Kidney epithelial cell (primary cell): ENCODE data around the gene LRRC3B. TPM values are rescaled to one million over a fixed set of nuclear protein-coding genes. Genes with fewer than 3 reads are reported as not detected.

Experiments used
- DNase-seq: peaks from one replicate; pipeline ENCODE4 v3.0.0-alpha.2; 2010; ENCODE audit warnings: low read depth
- H3K27me3 ChIP-seq: 2 replicates; pipeline ENCODE4 v1.6.0; 2011; ENCODE audit warnings: low read length; ENCODE audit not compliant: control insufficient read depth, insufficient read depth
- H3K36me3 ChIP-seq: 2 replicates; pipeline ENCODE4 v1.5.1; 2011; ENCODE audit warnings: low read length; ENCODE audit not compliant: control insufficient read depth, insufficient read depth
- H3K4me3 ChIP-seq: 2 replicates; pipeline ENCODE4 v1.5.1; 2011; ENCODE audit warnings: low read depth, mild to moderate bottlenecking, control low read depth, low read length
- CTCF ChIP-seq: IDR thresholded peaks from 2 replicates; pipeline ENCODE4 v1.5.1; 2011; ENCODE audit warnings: mild to moderate bottlenecking, moderate library complexity, low read length, control low read depth, inconsistent platforms; ENCODE audit not compliant: insufficient read depth, poor library complexity, severe bottlenecking
- total RNA-seq: library from RNA; depleted of rRNA; stranded (reverse); fragments of >200 nt; gene quantifications from 2 replicates; pipeline ENCODE4 v1.2.3, GENCODE V29; 2015

Gene LRRC3B
- total RNA-seq, 1 donor from 2014 or later, result not detected

- TF ChIP-seq CTCF, result no peak
- DNase-seq, result no peak
- no peak overlapping the region for H3K4me3 ChIP-seq
These were observed 52.8 kb downstream of the LRRC3B start for GRCh38 chr3:26675336-26675735.

GRCh38 chr3:26681632-26682031 is 59.1 kb downstream of the LRRC3B start:
- DNase-seq, result no peak
- Histone ChIP-seq H3K4me3 (no peak overlapping the region), H3K36me3 (no peaks in the 10 kb centered on the region), H3K27me3 (no peaks in the 10 kb centered on the region)
- no peak for TF ChIP-seq CTCF

More at GRCh38 chr3:26675336-26675735, 52.8 kb downstream of the LRRC3B start:
- no peaks in the 10 kb centered on the region for H3K27me3 ChIP-seq
- H3K36me3 ChIP-seq, result no peaks in the 10 kb centered on the region

GRCh38 chr3:26682406-26682805 is 59.8 kb downstream of the LRRC3B start:
- no peaks in the 10 kb centered on the region for H3K36me3 ChIP-seq
- no peak overlapping the region for H3K4me3 ChIP-seq
- no peak for DNase-seq
- no peaks in the 10 kb centered on the region for H3K27me3 ChIP-seq
- no peak for TF ChIP-seq CTCF

GRCh38 chr3:26683902-26684301 is 61.3 kb downstream of the LRRC3B start:
- Histone ChIP-seq H3K4me3 (no peak overlapping the region), H3K27me3 (no peaks in the 10 kb centered on the region), H3K36me3 (no peaks in the 10 kb centered on the region)
- DNase-seq, result no peak
- no peak for TF ChIP-seq CTCF

GRCh38 chr3:26687466-26687865 is 64.9 kb downstream of the LRRC3B start:
- Histone ChIP-seq H3K4me3 (no peak overlapping the region), H3K36me3 (no peaks in the 10 kb centered on the region), H3K27me3 (no peaks in the 10 kb centered on the region)
- TF ChIP-seq CTCF, result no peak
- DNase-seq, result no peak

GRCh38 chr3:26699553-26699952 is 77.0 kb downstream of the LRRC3B start:
- no peak for TF ChIP-seq CTCF
- Histone ChIP-seq H3K27me3 (no peaks in the 10 kb centered on the region), H3K36me3 (no peaks in the 10 kb centered on the region), H3K4me3 (no peak overlapping the region)
- DNase-seq, result no peak
